Osteocyte (in vitro differentiated cells): Measurements from ENCODE around the gene ENTREP1. TPM values are rescaled to one million over a fixed set of nuclear protein-coding genes. Genes with fewer than 3 reads are reported as not detected.
"Not testable (repeated sequence)": the region's sequence is repeated elsewhere in the genome, so short reads cannot be mapped to it uniquely, and the experiment has no call there.

Source experiments
- DNase-seq: peaks from one replicate; pipeline ENCODE4 v3.0.0; 2021; ENCODE audit warnings: mixed read lengths; ENCODE audit not compliant: unreplicated experiment; ENCODE audit errors: extremely low spot score
- H3K27ac Mint-ChIP-seq: one replicate; pipeline ENCODE4 v1.8.0; 2021; ENCODE audit warnings: mild to moderate bottlenecking, mixed read lengths; ENCODE audit not compliant: unreplicated experiment
- H3K27me3 Mint-ChIP-seq: one replicate; pipeline ENCODE4 v1.8.0; 2021; ENCODE audit warnings: mixed read lengths; ENCODE audit not compliant: unreplicated experiment
- H3K36me3 Mint-ChIP-seq: one replicate; pipeline ENCODE4 v1.8.0; 2021; ENCODE audit warnings: mixed read lengths; ENCODE audit not compliant: unreplicated experiment
- H3K4me1 Mint-ChIP-seq: one replicate; pipeline ENCODE4 v1.8.0; 2021; ENCODE audit warnings: mixed read lengths; ENCODE audit not compliant: unreplicated experiment
- H3K4me3 Mint-ChIP-seq: one replicate; pipeline ENCODE4 v1.8.0; 2021; ENCODE audit warnings: mild to moderate bottlenecking, moderate library complexity, mixed read lengths; ENCODE audit not compliant: unreplicated experiment
- H3K9me3 Mint-ChIP-seq: one replicate; pipeline ENCODE4 v1.8.0; 2021; ENCODE audit warnings: mixed read lengths; ENCODE audit not compliant: unreplicated experiment
- CTCF ChIP-seq: fragments of 200-600 bp; sonication (generic); IDR thresholded peaks from 2 replicates; pipeline ENCODE4 v1.5.0; 2021; ENCODE audit warnings: antibody characterized with exemption, mild to moderate bottlenecking, moderate library complexity
- total RNA-seq: library from RNA; stranded (reverse); gene quantifications from 2 replicates; pipeline ENCODE4 v1.2.1, GENCODE V29; 2021

ENTREP1 gene
- total RNA-seq, 1 donor from 2014 or later = 0.24 TPM

GRCh38 chr9:69396759-69397158 is 71.7 kb downstream of the ENTREP1 start:
- DNase-seq = no peak
- Mint-ChIP-seq H3K27ac (no peak overlapping the region), H3K9me3 (no peaks in the 10 kb centered on the region), H3K27me3 (peaks cover 4% of the 10 kb centered on the region), H3K36me3 (no peaks in the 10 kb centered on the region), H3K4me3 (no peak overlapping the region), H3K4me1 (peaks cover 4% of the 10 kb centered on the region)
- TF ChIP-seq CTCF = no peak

GRCh38 chr9:69397384-69398214 is 72.6 kb downstream of the ENTREP1 start:
- no peak for DNase-seq
- TF ChIP-seq CTCF = no peak
- Mint-ChIP-seq H3K36me3 (no peaks in the 10 kb centered on the region), H3K9me3 (no peaks in the 10 kb centered on the region), H3K4me1 (no peaks in the 10 kb centered on the region), H3K4me3 (no peak overlapping the region), H3K27ac (no peak overlapping the region), H3K27me3 (peaks cover 6% of the 10 kb centered on the region)

- H3K27me3 Mint-ChIP-seq = peaks cover 10% of the 10 kb centered on the region
These were observed 75.5 kb downstream of the ENTREP1 start for GRCh38 chr9:69400470-69400869.

GRCh38 chr9:69409936-69410335 is 84.9 kb downstream of the ENTREP1 start:
- not testable (repeated sequence) for H3K36me3 Mint-ChIP-seq, H3K4me1 Mint-ChIP-seq, H3K9me3 Mint-ChIP-seq, H3K27me3 Mint-ChIP-seq, DNase-seq, H3K4me3 Mint-ChIP-seq, H3K27ac Mint-ChIP-seq

More at GRCh38 chr9:69400470-69400869, 75.5 kb downstream of the ENTREP1 start:
- no peak for TF ChIP-seq CTCF
- no peak for DNase-seq
- no peak overlapping the region for H3K4me3 Mint-ChIP-seq
- no peaks in the 10 kb centered on the region for H3K4me1 Mint-ChIP-seq
- no peaks in the 10 kb centered on the region for H3K9me3 Mint-ChIP-seq
- H3K27ac Mint-ChIP-seq = no peak overlapping the region
- no peaks in the 10 kb centered on the region for H3K36me3 Mint-ChIP-seq

GRCh38 chr9:69411246-69411645 is 86.2 kb downstream of the ENTREP1 start:
- Mint-ChIP-seq H3K36me3 (no peaks in the 10 kb centered on the region), H3K4me1 (no peaks in the 10 kb centered on the region), H3K4me3 (no peak overlapping the region), H3K27ac (no peak overlapping the region), H3K27me3 (peaks cover 6% of the 10 kb centered on the region), H3K9me3 (no peaks in the 10 kb centered on the region)
- DNase-seq = no peak
- TF ChIP-seq CTCF = no peak
